ENCODE measurements around the gene ENGASE. TPM values are rescaled to one million over a fixed set of nuclear protein-coding genes. Genes with fewer than 3 reads are reported as not detected.

ENGASE gene
- total and polyA plus RNA-seq, 2 donors (not counting 1 experiment from before 2014, with no cell fraction given), result 92.1 to 122 TPM

- peaks cover 37% of the 10 kb centered on the region for H3K27me3 Mint-ChIP-seq
- H3K9ac ChIP-seq (ENCODE audit: low read length), result no peak overlapping the region
- H3K4me3 Mint-ChIP-seq, result no peak overlapping the region
- H3K9me3 Mint-ChIP-seq (ENCODE audit: insufficient read depth), result no peaks in the 10 kb centered on the region
- no peak for TF ChIP-seq CTCF (IDR thresholded peaks at IDR 0.05)
- TF ChIP-seq EZH2 (IDR thresholded peaks at IDR 0.05; ENCODE audit: borderline replicate concordance, insufficient read depth, low read depth, low read length, poor library complexity, severe bottlenecking), result no peak
- H4K20me1 ChIP-seq (ENCODE audit: control insufficient read depth, insufficient read depth, low read length, poor library complexity, severe bottlenecking), result no peaks in the 10 kb centered on the region
- intact Hi-C loops (cut with micrococcal nuclease), result no loop called here
- no peak overlapping the region for H3K4me3 ChIP-seq (ENCODE audit: control extremely low read depth in 1 of 5, extremely low read depth in 1 of 5, insufficient read depth in 1 of 5, low read depth in 2 of 5, low read length in 4 of 5)
- no peaks in the 10 kb centered on the region for H3K79me2 ChIP-seq (ENCODE audit: control insufficient read depth, insufficient read depth, low read length)
- POLR2A ChIA-PET, result no interaction called here
- H3K27ac ChIP-seq (ENCODE audit: low read length in 2 of 2), result no peak overlapping the region
- DNase-seq (no peak), ATAC-seq (ENCODE audit: low read depth) (no peak)
- peaks cover 0 to 5% of the 10 kb centered on the region in 2 donors for H3K4me1 ChIP-seq (ENCODE audit: control insufficient read depth in 2 of 2, insufficient read depth in 2 of 2, low read length in 2 of 2)
- H3K9me3 ChIP-seq (ENCODE audit: control extremely low read depth in 1 of 3, control insufficient read depth in 2 of 3, insufficient read depth in 1 of 3, low read length in 2 of 3), result peaks cover 0 to 3% (median 0%) of the 10 kb centered on the region in 3 donors
- H3K4me1 Mint-ChIP-seq, result peaks cover 4% of the 10 kb centered on the region
- WGBS (ENCODE audit: insufficient coverage), result 20% methylated on average over 1 of the region's 16 CpGs
- no peak overlapping the region for H3K4me2 ChIP-seq (replicated peaks; ENCODE audit: low read depth, low read length, poor library complexity, severe bottlenecking)
- CTCF ChIA-PET, result no interaction called here
- peaks cover 0 to 40% (median 10%) of the 10 kb centered on the region in 4 experiments for H3K27me3 ChIP-seq (replicated peaks in 1 of 4; ENCODE audit: control extremely low read depth in 1 of 4, control insufficient read depth in 3 of 4, insufficient read depth in 4 of 4, low read length in 3 of 4)
- H3K36me3 ChIP-seq (replicated peaks in 1 of 2; ENCODE audit: control extremely low read depth in 1 of 2, control insufficient read depth in 1 of 2, extremely low read depth in 1 of 2, insufficient read depth in 2 of 2, low read length in 1 of 2), result no peaks in the 10 kb centered on the region
- no peak overlapping the region for H3K27ac Mint-ChIP-seq
- H2AFZ ChIP-seq (ENCODE audit: insufficient read depth, low read depth, low read length, poor library complexity, severe bottlenecking), result no peak overlapping the region
These were observed 21.9 kb downstream of the ENGASE start for GRCh38 chr17:79096477-79096876.

GRCh38 chr17:79097226-79098055 is 22.8 kb downstream of the ENGASE start:
- Histone ChIP-seq H3K4me2 (replicated peaks; ENCODE audit: low read depth, low read length, poor library complexity, severe bottlenecking) (peak overlapping the region; percentile 44), H3K4me1 (ENCODE audit: control insufficient read depth in 2 of 2, insufficient read depth in 2 of 2, low read length in 2 of 2) (peaks cover 0 to 5% of the 10 kb centered on the region in 2 donors), H3K9me3 (ENCODE audit: control extremely low read depth in 1 of 3, control insufficient read depth in 2 of 3, insufficient read depth in 1 of 3, low read length in 2 of 3) (peaks cover 0 to 3% (median 0%) of the 10 kb centered on the region in 3 donors), H3K36me3 (replicated peaks in 1 of 2; ENCODE audit: control extremely low read depth in 1 of 2, control insufficient read depth in 1 of 2, extremely low read depth in 1 of 2, insufficient read depth in 2 of 2, low read length in 1 of 2) (no peaks in the 10 kb centered on the region), H4K20me1 (ENCODE audit: control insufficient read depth, insufficient read depth, low read length, poor library complexity, severe bottlenecking) (no peaks in the 10 kb centered on the region), H3K27me3 (replicated peaks in 1 of 4; ENCODE audit: control extremely low read depth in 1 of 4, control insufficient read depth in 3 of 4, insufficient read depth in 4 of 4, low read length in 3 of 4) (peaks cover 0 to 40% (median 10%) of the 10 kb centered on the region in 4 experiments), H2AFZ (ENCODE audit: insufficient read depth, low read depth, low read length, poor library complexity, severe bottlenecking) (no peak overlapping the region), H3K4me3 (ENCODE audit: control extremely low read depth in 1 of 5, extremely low read depth in 1 of 5, insufficient read depth in 1 of 5, low read depth in 2 of 5, low read length in 4 of 5) (no peak overlapping the region), H3K9ac (ENCODE audit: low read length) (no peak overlapping the region), H3K79me2 (ENCODE audit: control insufficient read depth, insufficient read depth, low read length) (no peaks in the 10 kb centered on the region), H3K27ac (ENCODE audit: low read length in 2 of 2) (no peak overlapping the region)
- no peak for DNase-seq
- H3K4me1 Mint-ChIP-seq, result peaks cover 4% of the 10 kb centered on the region
- peak; percentile 24 for ATAC-seq (ENCODE audit: low read depth)
- 21% methylated on average over 33 of the region's 52 CpGs for WGBS (ENCODE audit: insufficient coverage)
- no peak for TF ChIP-seq CTCF (IDR thresholded peaks at IDR 0.05)
- no peak for TF ChIP-seq EZH2 (IDR thresholded peaks at IDR 0.05; ENCODE audit: borderline replicate concordance, insufficient read depth, low read depth, low read length, poor library complexity, severe bottlenecking)
- no peaks in the 10 kb centered on the region for H3K9me3 Mint-ChIP-seq (ENCODE audit: insufficient read depth)
- peaks cover 34% of the 10 kb centered on the region for H3K27me3 Mint-ChIP-seq
- H3K27ac Mint-ChIP-seq, result no peak overlapping the region
- CTCF ChIA-PET, result interaction anchor here (1.7 kb wide), 1 partner anchor 295 kb away, joined by 6 read pairs; no protein-coding TSS in a partner anchor
- intact Hi-C loops (cut with micrococcal nuclease), result no loop called here
- POLR2A ChIA-PET, result no interaction called here
- H3K4me3 Mint-ChIP-seq, result no peak overlapping the region
